ENCODE data around the gene ABCA2.
"Not testable (repeated sequence)": the region's sequence is repeated elsewhere in the genome, so short reads cannot be mapped to it uniquely, and the experiment has no call there.

ABCA2 gene

GRCh38 chr9:137011907-137012675 is 15.9 kb downstream of the ABCA2 start:
- Histone ChIP-seq H3K27ac (ENCODE audit: low read depth, low read length) (no peak overlapping the region), H3K36me3 (ENCODE audit: insufficient read depth, low read length) (no peaks in the 10 kb centered on the region), H3K9ac (ENCODE audit: low read depth, low read length) (no peak overlapping the region), H3K4me1 (ENCODE audit: insufficient read depth, low read length) (no peaks in the 10 kb centered on the region), H3K4me3 (ENCODE audit: low read length) (no peak overlapping the region), H3K9me3 (ENCODE audit: insufficient read depth, low read depth, low read length) (no peaks in the 10 kb centered on the region), H3K27me3 (ENCODE audit: insufficient read depth, low read length) (no peaks in the 10 kb centered on the region)
- WGBS: 94% methylated on average over 37 of the region's 39 CpGs

GRCh38 chr9:137011156-137011555 is 16.9 kb downstream of the ABCA2 start:
- Histone ChIP-seq H3K9me3 (ENCODE audit: insufficient read depth, low read depth, low read length) (no peaks in the 10 kb centered on the region), H3K9ac (ENCODE audit: low read depth, low read length) (no peak overlapping the region), H3K27me3 (ENCODE audit: insufficient read depth, low read length) (no peaks in the 10 kb centered on the region), H3K27ac (ENCODE audit: low read depth, low read length) (no peak overlapping the region), H3K4me1 (ENCODE audit: insufficient read depth, low read length) (no peaks in the 10 kb centered on the region), H3K4me3 (ENCODE audit: low read length) (no peak overlapping the region), H3K36me3 (ENCODE audit: insufficient read depth, low read length) (no peaks in the 10 kb centered on the region)
- 95% methylated on average over 24 of the region's 24 CpGs for WGBS

GRCh38 chr9:137009938-137010732 is 17.9 kb downstream of the ABCA2 start:
- H3K4me1 ChIP-seq (ENCODE audit: insufficient read depth, low read length): no peaks in the 10 kb centered on the region
- no peak overlapping the region for H3K4me3 ChIP-seq (ENCODE audit: low read length)
- H3K27me3 ChIP-seq (ENCODE audit: insufficient read depth, low read length): no peaks in the 10 kb centered on the region
- H3K36me3 ChIP-seq (ENCODE audit: insufficient read depth, low read length): no peaks in the 10 kb centered on the region
- H3K27ac ChIP-seq (ENCODE audit: low read depth, low read length): no peak overlapping the region
- 94% methylated on average over 49 of the region's 49 CpGs for WGBS
- H3K9me3 ChIP-seq (ENCODE audit: insufficient read depth, low read depth, low read length): no peaks in the 10 kb centered on the region
- H3K9ac ChIP-seq (ENCODE audit: low read depth, low read length): no peak overlapping the region

GRCh38 chr9:137009217-137009616 is 18.8 kb downstream of the ABCA2 start:
- Histone ChIP-seq H3K9me3 (ENCODE audit: insufficient read depth, low read depth, low read length) (no peaks in the 10 kb centered on the region), H3K4me1 (ENCODE audit: insufficient read depth, low read length) (no peaks in the 10 kb centered on the region), H3K9ac (ENCODE audit: low read depth, low read length) (no peak overlapping the region), H3K4me3 (ENCODE audit: low read length) (no peak overlapping the region), H3K27me3 (ENCODE audit: insufficient read depth, low read length) (no peaks in the 10 kb centered on the region), H3K36me3 (ENCODE audit: insufficient read depth, low read length) (no peaks in the 10 kb centered on the region), H3K27ac (ENCODE audit: low read depth, low read length) (no peak overlapping the region)
- 92% methylated on average over 18 of the region's 18 CpGs for WGBS

- Histone ChIP-seq H3K4me1 (ENCODE audit: insufficient read depth, low read length) (no peaks in the 10 kb centered on the region), H3K9ac (ENCODE audit: low read depth, low read length) (no peak overlapping the region), H3K9me3 (ENCODE audit: insufficient read depth, low read depth, low read length) (no peaks in the 10 kb centered on the region), H3K36me3 (ENCODE audit: insufficient read depth, low read length) (no peaks in the 10 kb centered on the region), H3K27me3 (ENCODE audit: insufficient read depth, low read length) (no peaks in the 10 kb centered on the region), H3K27ac (ENCODE audit: low read depth, low read length) (no peak overlapping the region), H3K4me3 (ENCODE audit: low read length) (no peak overlapping the region)
- 90% methylated on average over 22 of the region's 22 CpGs for WGBS
Observed at GRCh38 chr9:137008312-137008711, 19.7 kb downstream of the ABCA2 start.

- no peak overlapping the region for H3K27ac ChIP-seq (ENCODE audit: low read depth, low read length)
- no peaks in the 10 kb centered on the region for H3K36me3 ChIP-seq (ENCODE audit: insufficient read depth, low read length)
- H3K9ac ChIP-seq (ENCODE audit: low read depth, low read length): no peak overlapping the region
- no peaks in the 10 kb centered on the region for H3K4me1 ChIP-seq (ENCODE audit: insufficient read depth, low read length)
- WGBS: 92% methylated on average over 13 of the region's 13 CpGs
- H3K9me3 ChIP-seq (ENCODE audit: insufficient read depth, low read depth, low read length): no peaks in the 10 kb centered on the region
- no peaks in the 10 kb centered on the region for H3K27me3 ChIP-seq (ENCODE audit: insufficient read depth, low read length)
- H3K4me3 ChIP-seq (ENCODE audit: low read length): no peak overlapping the region
Observed at GRCh38 chr9:137007816-137008270, 20.2 kb downstream of the ABCA2 start.

- Histone ChIP-seq H3K9ac (ENCODE audit: low read depth, low read length) (no peak overlapping the region), H3K4me1 (ENCODE audit: insufficient read depth, low read length) (no peaks in the 10 kb centered on the region), H3K27me3 (ENCODE audit: insufficient read depth, low read length) (no peaks in the 10 kb centered on the region), H3K9me3 (ENCODE audit: insufficient read depth, low read depth, low read length) (no peaks in the 10 kb centered on the region), H3K27ac (ENCODE audit: low read depth, low read length) (no peak overlapping the region), H3K4me3 (ENCODE audit: low read length) (no peak overlapping the region), H3K36me3 (ENCODE audit: insufficient read depth, low read length) (no peaks in the 10 kb centered on the region)
- 89% methylated on average over 30 of the region's 30 CpGs for WGBS
Observed at GRCh38 chr9:137007108-137007815, 20.8 kb downstream of the ABCA2 start.

- H3K27me3 ChIP-seq (ENCODE audit: insufficient read depth, low read length): no peaks in the 10 kb centered on the region
- no peaks in the 10 kb centered on the region for H3K9me3 ChIP-seq (ENCODE audit: insufficient read depth, low read depth, low read length)
- no peak overlapping the region for H3K27ac ChIP-seq (ENCODE audit: low read depth, low read length)
- 92% methylated on average over 24 of the region's 24 CpGs for WGBS
- H3K36me3 ChIP-seq (ENCODE audit: insufficient read depth, low read length): no peaks in the 10 kb centered on the region
- no peak overlapping the region for H3K4me3 ChIP-seq (ENCODE audit: low read length)
- no peak overlapping the region for H3K9ac ChIP-seq (ENCODE audit: low read depth, low read length)
- no peaks in the 10 kb centered on the region for H3K4me1 ChIP-seq (ENCODE audit: insufficient read depth, low read length)
Observed at GRCh38 chr9:137006116-137007003, 21.7 kb downstream of the ABCA2 start.

GRCh38 chr9:137004285-137004684 is 23.8 kb downstream of the ABCA2 start:
- H3K4me3 ChIP-seq (ENCODE audit: low read length); H3K9me3 ChIP-seq (ENCODE audit: insufficient read depth, low read depth, low read length); H3K36me3 ChIP-seq (ENCODE audit: insufficient read depth, low read length); H3K27me3 ChIP-seq (ENCODE audit: insufficient read depth, low read length); H3K27ac ChIP-seq (ENCODE audit: low read depth, low read length); H3K4me1 ChIP-seq (ENCODE audit: insufficient read depth, low read length); H3K9ac ChIP-seq (ENCODE audit: low read depth, low read length): not testable (repeated sequence)
- WGBS: 43% methylated on average over 16 of the region's 17 CpGs

GRCh38 chr9:137002646-137003041 is 25.4 kb downstream of the ABCA2 start:
- no peaks in the 10 kb centered on the region for H3K36me3 ChIP-seq (ENCODE audit: insufficient read depth, low read length)
- no peak overlapping the region for H3K27ac ChIP-seq (ENCODE audit: low read depth, low read length)
- H3K9me3 ChIP-seq (ENCODE audit: insufficient read depth, low read depth, low read length): no peaks in the 10 kb centered on the region
- no peaks in the 10 kb centered on the region for H3K27me3 ChIP-seq (ENCODE audit: insufficient read depth, low read length)
- WGBS: 95% methylated on average over 10 of the region's 10 CpGs
- H3K4me3 ChIP-seq (ENCODE audit: low read length): no peak overlapping the region
- no peak overlapping the region for H3K9ac ChIP-seq (ENCODE audit: low read depth, low read length)
- no peaks in the 10 kb centered on the region for H3K4me1 ChIP-seq (ENCODE audit: insufficient read depth, low read length)
